Measurements from ENCODE around the gene COL4A1.

COL4A1 gene

GRCh38 chr13:110156301-110157049 lies 150.5 kb downstream of the COL4A1 start:
- no peak for DNase-seq

- DNase-seq = no peak
These were observed 151.9 kb downstream of the COL4A1 start for GRCh38 chr13:110155072-110155471.

GRCh38 chr13:110154410-110154933 lies 152.5 kb downstream of the COL4A1 start:
- DNase-seq = no peak

- no peak for DNase-seq
These were observed 154.6 kb downstream of the COL4A1 start for GRCh38 chr13:110152351-110152750.

- DNase-seq = no peak
These were observed 155.5 kb downstream of the COL4A1 start for GRCh38 chr13:110151462-110151861.

GRCh38 chr13:110150384-110151101 lies 156.4 kb downstream of the COL4A1 start:
- peak; percentile 51 for DNase-seq

- DNase-seq = no peak
These were observed 157.9 kb downstream of the COL4A1 start for GRCh38 chr13:110149036-110149435.

GRCh38 chr13:110140099-110140498 lies 166.9 kb downstream of the COL4A1 start:
- no peak for DNase-seq

- no peak for DNase-seq
These were observed 168.3 kb downstream of the COL4A1 start for GRCh38 chr13:110138700-110139036.

GRCh38 chr13:110138010-110138699 lies 168.8 kb downstream of the COL4A1 start:
- DNase-seq = peak; percentile 76

GRCh38 chr13:110137680-110138009 lies 169.3 kb downstream of the COL4A1 start:
- DNase-seq = peak; percentile 78

GRCh38 chr13:110136660-110137585 lies 170.0 kb downstream of the COL4A1 start:
- DNase-seq = no peak

- no peak for DNase-seq
These were observed 170.9 kb downstream of the COL4A1 start for GRCh38 chr13:110135977-110136597.

GRCh38 chr13:110134801-110135200 lies 172.2 kb downstream of the COL4A1 start:
- peak; percentile 18 for DNase-seq

- peak; percentile 51 for DNase-seq
These were observed 173.3 kb downstream of the COL4A1 start for GRCh38 chr13:110133425-110134235.

GRCh38 chr13:110132225-110132982 lies 174.6 kb downstream of the COL4A1 start:
- peak; percentile 88 for DNase-seq

- DNase-seq = no peak
These were observed 175.5 kb downstream of the COL4A1 start for GRCh38 chr13:110131424-110131823.

- peak; percentile 72 for DNase-seq
These were observed 176.5 kb downstream of the COL4A1 start for GRCh38 chr13:110130431-110130830.

- peak; percentile 46 for DNase-seq
These were observed 177.3 kb downstream of the COL4A1 start for GRCh38 chr13:110129539-110130186.

GRCh38 chr13:110129076-110129475 lies 177.9 kb downstream of the COL4A1 start:
- peak; percentile 72 for DNase-seq

All from NCI-H345 (cell line).